Kidney capillary endothelial cell (primary cell): Measurements from ENCODE around the gene ZNF592.
"Not testable (repeated sequence)": the region's sequence is repeated elsewhere in the genome, so short reads cannot be mapped to it uniquely, and the experiment has no call there.

ENCODE experiments used
- DNase-seq: peaks from one replicate; pipeline ENCODE4 v3.0.0-alpha.2; 2018; ENCODE audit warnings: low spot score

ZNF592 gene, protein sequence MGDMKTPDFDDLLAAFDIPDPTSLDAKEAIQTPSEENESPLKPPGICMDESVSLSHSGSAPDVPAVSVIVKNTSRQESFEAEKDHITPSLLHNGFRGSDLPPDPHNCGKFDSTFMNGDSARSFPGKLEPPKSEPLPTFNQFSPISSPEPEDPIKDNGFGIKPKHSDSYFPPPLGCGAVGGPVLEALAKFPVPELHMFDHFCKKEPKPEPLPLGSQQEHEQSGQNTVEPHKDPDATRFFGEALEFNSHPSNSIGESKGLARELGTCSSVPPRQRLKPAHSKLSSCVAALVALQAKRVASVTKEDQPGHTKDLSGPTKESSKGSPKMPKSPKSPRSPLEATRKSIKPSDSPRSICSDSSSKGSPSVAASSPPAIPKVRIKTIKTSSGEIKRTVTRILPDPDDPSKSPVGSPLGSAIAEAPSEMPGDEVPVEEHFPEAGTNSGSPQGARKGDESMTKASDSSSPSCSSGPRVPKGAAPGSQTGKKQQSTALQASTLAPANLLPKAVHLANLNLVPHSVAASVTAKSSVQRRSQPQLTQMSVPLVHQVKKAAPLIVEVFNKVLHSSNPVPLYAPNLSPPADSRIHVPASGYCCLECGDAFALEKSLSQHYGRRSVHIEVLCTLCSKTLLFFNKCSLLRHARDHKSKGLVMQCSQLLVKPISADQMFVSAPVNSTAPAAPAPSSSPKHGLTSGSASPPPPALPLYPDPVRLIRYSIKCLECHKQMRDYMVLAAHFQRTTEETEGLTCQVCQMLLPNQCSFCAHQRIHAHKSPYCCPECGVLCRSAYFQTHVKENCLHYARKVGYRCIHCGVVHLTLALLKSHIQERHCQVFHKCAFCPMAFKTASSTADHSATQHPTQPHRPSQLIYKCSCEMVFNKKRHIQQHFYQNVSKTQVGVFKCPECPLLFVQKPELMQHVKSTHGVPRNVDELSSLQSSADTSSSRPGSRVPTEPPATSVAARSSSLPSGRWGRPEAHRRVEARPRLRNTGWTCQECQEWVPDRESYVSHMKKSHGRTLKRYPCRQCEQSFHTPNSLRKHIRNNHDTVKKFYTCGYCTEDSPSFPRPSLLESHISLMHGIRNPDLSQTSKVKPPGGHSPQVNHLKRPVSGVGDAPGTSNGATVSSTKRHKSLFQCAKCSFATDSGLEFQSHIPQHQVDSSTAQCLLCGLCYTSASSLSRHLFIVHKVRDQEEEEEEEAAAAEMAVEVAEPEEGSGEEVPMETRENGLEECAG (N-terminal part only)

GRCh38 chr15:84748274-84749110 lies at the start of gene ZNF592:
Gene ZNF592 (plus strand): TSS chr15:84748592. CDS start chr15:84782676, 34,084 bp downstream.
- DNase-seq = peak; percentile 65

DNA sequence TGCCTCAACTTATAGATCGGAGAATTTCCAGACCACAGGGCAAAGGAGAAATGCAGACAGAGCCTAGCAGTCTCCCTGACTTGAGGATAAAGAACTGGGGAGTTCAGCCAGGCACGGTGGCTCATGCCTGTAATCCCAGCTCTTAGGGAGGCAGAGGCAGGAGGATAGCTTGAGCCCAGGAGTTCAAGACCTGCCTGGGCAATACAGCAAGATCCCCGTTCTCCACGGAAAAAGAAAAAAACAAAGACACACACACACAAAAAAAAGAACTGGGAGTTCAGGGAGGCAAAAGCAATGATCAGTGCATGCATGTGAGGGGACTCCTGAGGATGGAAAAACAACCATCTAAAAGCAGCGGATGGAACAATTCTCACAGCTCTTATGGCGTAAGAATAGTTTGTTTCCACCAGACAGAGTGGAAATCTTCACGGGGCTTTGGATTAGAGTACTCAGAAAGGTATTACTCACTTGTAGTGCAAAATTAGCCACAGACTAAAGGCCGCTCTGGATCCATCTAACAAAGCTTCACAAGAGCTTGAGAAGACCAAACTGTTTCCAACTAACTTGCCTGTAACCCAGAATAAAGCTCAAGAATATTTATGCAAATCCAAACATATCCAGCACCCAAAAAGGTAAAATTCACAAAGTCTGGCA lies 48.7 kb upstream of the ZNF592 start:
- DNase-seq = no peak

GRCh38 chr15:84702961-84703482 lies 45.4 kb upstream of the ZNF592 start:
- no peak for DNase-seq

DNA sequence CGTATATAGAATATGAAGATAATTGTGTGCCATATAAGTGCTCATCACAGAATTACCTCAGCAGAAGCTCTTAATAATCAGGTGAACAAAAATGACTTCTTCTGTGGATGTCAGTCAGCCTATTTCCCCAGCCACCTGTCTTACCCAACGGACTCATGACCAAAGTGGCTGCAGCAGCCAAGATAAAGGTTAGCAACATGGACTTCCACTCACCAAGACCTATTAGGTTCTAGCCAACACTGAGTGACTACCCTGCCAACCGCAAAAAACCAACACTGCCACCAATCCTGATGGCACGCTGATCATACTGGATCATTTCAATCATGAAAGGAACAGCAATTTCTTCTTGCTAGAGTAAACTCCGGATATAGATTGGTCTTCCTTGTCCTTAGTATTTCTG lies 44.6 kb upstream of the ZNF592 start:
- DNase-seq = no peak

- DNase-seq = no peak
Observed at GRCh38 chr15:84714372-84714771, 34.0 kb upstream of the ZNF592 start.

- DNase-seq = no peak
Observed at GRCh38 chr15:84714821-84715220, 33.6 kb upstream of the ZNF592 start.

GRCh38 chr15:84715441-84716035 lies 32.9 kb upstream of the ZNF592 start:
- no peak for DNase-seq

DNA sequence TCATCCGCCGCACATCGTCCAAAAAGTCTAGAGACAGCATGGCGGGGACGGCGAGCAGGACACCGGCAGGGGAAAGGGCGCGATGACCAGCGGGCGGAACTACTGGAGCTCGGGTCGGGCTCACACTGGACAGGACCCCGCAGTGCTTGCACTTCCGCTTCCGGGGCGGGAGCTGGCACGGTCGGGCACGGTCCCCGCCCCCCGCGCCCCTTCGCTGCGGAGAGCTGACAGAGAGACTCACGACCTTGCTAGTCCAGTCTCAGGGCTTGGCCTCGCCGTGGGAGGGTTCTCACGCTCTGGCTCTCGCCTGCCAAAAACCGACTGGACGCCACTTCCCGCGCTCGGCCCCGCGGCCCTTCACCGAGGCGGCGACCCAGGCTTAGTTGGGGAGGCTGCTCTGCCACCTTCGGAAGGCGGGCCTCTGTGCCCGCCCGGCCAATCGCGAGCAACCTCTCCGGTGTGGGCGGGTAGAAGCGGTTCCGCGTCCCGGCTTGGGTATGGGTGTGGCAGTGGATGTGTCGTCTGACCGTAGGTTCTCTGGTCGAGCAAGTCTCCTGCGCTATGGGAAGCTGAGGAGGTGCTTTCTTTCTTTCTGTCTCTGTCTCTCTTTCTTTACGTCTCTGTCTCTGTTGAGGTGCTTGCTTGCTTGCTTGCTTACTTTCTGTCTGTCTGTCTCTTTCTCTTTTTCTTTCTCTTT lies 32.2 kb upstream of the ZNF592 start, which contains the start of gene SEC11A:
Gene SEC11A, minus strand, starts transcription at position 104 of the 697 bp plus-strand sequence. Its CDS starts 64 bp downstream, at position 40.
- DNase-seq = peak; percentile 93

DNA sequence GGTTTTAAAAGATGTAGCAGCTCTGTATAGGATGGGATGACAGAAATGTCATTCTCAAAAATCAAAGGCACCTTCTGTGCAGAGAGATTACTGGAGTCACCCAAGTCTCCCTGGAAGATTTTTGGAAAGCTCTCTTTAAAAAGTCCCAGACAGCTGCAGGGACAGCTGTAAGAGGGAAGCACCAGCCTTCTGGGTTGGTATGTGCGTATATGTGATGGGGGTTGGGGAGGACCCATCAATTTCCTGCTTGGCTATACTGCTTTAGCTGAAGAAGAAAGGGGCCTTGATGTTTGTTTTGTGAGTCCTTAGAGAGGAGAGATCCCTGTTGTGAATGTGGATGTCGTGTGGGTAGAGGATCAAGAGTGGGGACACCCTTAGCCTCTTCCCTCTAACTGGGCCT lies 27.0 kb upstream of the ZNF592 start:
- no peak for DNase-seq

DNA sequence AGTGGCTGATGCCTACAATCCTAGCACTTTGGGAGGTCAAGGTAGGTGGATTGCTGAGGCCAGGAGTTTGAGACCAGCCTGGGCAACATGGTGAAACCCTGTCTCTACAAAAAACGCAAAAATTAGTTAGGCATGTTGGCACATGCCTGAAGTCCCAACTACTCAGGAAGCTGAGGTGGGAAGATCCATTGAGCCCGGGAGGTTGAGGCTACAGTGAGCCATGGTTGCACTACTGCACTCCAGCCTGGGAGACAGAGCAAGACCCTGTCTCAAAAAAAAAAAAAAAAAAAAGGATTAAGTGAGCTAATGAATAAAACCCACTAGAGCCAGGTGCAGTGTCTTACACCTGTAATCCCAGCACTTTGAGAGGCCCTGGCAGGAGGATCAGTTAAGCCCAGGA lies 25.8 kb upstream of the ZNF592 start:
- no peak for DNase-seq

- DNase-seq = peak; percentile 71
Observed at GRCh38 chr15:84725001-84725491, 23.3 kb upstream of the ZNF592 start.

GRCh38 chr15:84727429-84727828 lies 21.0 kb upstream of the ZNF592 start:
- DNase-seq = no peak

- DNase-seq = no peak
Observed at GRCh38 chr15:84731774-84732173, 16.6 kb upstream of the ZNF592 start.

- DNase-seq = no peak
Observed at GRCh38 chr15:84734794-84735479, 13.5 kb upstream of the ZNF592 start.

DNA sequence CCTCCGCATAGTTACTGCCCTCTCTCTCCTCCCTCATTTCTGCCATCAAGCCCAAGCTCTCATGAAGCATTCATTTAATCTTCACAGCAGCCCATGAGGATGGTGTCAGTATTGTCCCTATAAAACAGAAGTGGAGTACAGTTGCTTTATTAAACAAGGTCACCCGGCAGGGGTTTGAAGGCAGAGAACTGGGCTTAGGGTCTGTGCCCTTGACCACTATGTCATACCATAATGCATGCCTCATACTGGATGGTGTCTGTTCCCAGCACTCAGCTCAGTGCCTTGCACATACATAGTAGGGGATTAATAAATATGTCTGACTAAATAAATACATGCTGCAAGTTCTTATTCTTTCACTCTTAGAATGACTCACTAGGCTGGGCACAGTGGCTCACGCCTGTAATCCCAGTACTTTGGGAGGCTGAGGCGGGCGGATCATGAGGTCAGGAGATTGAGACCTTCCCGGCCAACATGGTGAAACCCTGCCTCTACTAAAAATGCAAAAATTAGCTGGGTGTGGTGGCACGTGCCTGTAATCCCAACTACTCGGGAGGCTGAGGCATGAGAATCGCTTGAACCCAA lies 12.8 kb upstream of the ZNF592 start:
- DNase-seq = not testable (repeated sequence)

DNA sequence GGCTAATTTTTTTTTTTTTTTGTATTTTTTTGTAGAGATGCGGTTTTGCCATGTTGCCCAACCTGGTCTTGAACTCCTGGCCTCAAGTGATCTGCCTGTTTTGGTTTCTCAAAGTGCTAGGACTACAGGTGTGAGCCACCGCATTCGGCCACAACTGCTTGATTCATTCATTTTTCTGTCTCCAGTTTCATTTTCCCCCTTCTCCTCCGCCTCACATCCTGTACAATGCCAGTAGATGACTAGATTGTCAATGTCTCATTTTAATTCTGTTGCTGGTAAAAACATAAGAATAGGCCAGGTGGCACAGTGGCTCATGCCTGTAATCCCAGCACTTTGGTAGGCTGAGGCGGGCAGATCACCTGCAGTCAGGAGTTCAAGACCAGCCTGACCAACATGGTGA lies 12.0 kb upstream of the ZNF592 start:
- DNase-seq = no peak

DNA sequence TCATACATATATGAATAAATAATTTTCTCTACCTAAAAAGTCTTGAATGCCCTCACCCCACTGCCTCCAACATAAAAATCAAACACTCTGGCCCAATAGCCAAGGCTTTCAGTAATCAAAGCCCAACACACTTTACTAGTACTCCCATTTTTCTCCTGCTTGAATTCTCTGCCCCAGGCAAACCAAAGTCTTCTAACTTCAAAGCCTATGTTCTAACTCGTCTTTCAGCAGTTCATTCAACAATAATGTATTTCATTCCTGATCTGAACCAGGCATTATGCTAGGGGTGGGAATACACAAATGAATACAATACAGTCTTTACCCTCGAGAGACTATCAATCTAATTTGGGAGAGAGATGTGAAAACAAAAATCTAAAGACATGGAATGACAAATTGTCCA lies 11.4 kb upstream of the ZNF592 start:
- no peak for DNase-seq

- DNase-seq = no peak
Observed at GRCh38 chr15:84740691-84741090, 7.7 kb upstream of the ZNF592 start.
